GM23338 (cell line): ENCODE measurements around the gene ABCC1. TPM values are rescaled to one million over a fixed set of nuclear protein-coding genes. Genes with fewer than 3 reads are reported as not detected.

Experiments
- ATAC-seq: fragments of 200-7000 bp; cut with Tn5 transposase; 3 replicates; pipeline ENCODE4 v1.9.1; 2020
- DNase-seq: peaks from one replicate; pipeline ENCODE4 v3.0.0-alpha.2; 2015; ENCODE audit warnings: low spot score
- H2AFZ ChIP-seq: fragments of 200-600 bp; sonication (generic); 2 replicates; pipeline ENCODE4 v1.8.0; 2016; ENCODE audit warnings: antibody characterized with exemption, mild to moderate bottlenecking, moderate library complexity
- H3F3A ChIP-seq: fragments of 200-600 bp; sonication (generic); replicated peaks from 2 replicates; pipeline ENCODE4 v1.8.0; 2017; ENCODE audit warnings: antibody characterized with exemption, mixed run types, low read depth
- H3K27ac ChIP-seq: fragments of 200-600 bp; sonication (generic); 2 replicates; pipeline ENCODE4 v1.6.1; 2016; ENCODE audit warnings: low read depth
- H3K27me3 ChIP-seq: fragments of 200-600 bp; sonication (generic); 2 replicates; pipeline ENCODE4 v1.8.0; 2016; ENCODE audit warnings: mild to moderate bottlenecking, mixed run types, moderate library complexity; ENCODE audit not compliant: insufficient read depth
- H3K36me3 ChIP-seq: fragments of 200-600 bp; sonication (generic); 2 replicates; pipeline ENCODE4 v1.8.0; 2016; ENCODE audit warnings: mild to moderate bottlenecking; ENCODE audit not compliant: insufficient read depth
- H3K4me1 ChIP-seq: fragments of 200-600 bp; sonication (generic); 2 replicates; pipeline ENCODE4 v1.8.0; 2016; ENCODE audit warnings: mild to moderate bottlenecking, moderate library complexity; ENCODE audit not compliant: insufficient read depth
- H3K4me2 ChIP-seq: fragments of 200-600 bp; sonication (generic); 2 replicates; pipeline ENCODE4 v1.7.1; 2017; ENCODE audit warnings: mixed run types
- H3K4me3 ChIP-seq: fragments of 200-600 bp; sonication (generic); 2 replicates; pipeline ENCODE4 v1.6.1; 2016; ENCODE audit warnings: mixed run types
- H3K79me2 ChIP-seq: fragments of 200-600 bp; sonication (generic); replicated peaks from 2 replicates; pipeline ENCODE4 v1.8.0; 2017; ENCODE audit warnings: mild to moderate bottlenecking; ENCODE audit not compliant: insufficient read depth
- H3K9me2 ChIP-seq: fragments of 200-600 bp; sonication (generic); 2 replicates; pipeline ENCODE4 v1.8.0; 2017; ENCODE audit not compliant: insufficient read depth
- H4K20me1 ChIP-seq: fragments of 200-600 bp; sonication (generic); replicated peaks from 2 replicates; pipeline ENCODE4 v1.8.0; 2017; ENCODE audit warnings: mild to moderate bottlenecking; ENCODE audit not compliant: insufficient read depth
- H3K27ac Mint-ChIP-seq: 2 replicates; pipeline ENCODE4 v1.8.0; 2020; ENCODE audit warnings: inconsistent platforms, mild to moderate bottlenecking, moderate library complexity, mixed read lengths
- H3K27me3 Mint-ChIP-seq: 3 replicates; pipeline ENCODE4 v1.8.0; 2022; ENCODE audit warnings: low read depth, mild to moderate bottlenecking, moderate library complexity, mixed read lengths, inconsistent platforms; ENCODE audit not compliant: insufficient read depth, poor library complexity
- H3K36me3 Mint-ChIP-seq: 3 replicates; pipeline ENCODE4 v1.8.0; 2021; ENCODE audit warnings: low read depth, mild to moderate bottlenecking, inconsistent platforms, moderate library complexity, mixed read lengths
- H3K4me1 Mint-ChIP-seq: 3 replicates; pipeline ENCODE4 v1.8.0; 2020; ENCODE audit warnings: mild to moderate bottlenecking, inconsistent platforms, mixed read lengths
- H3K4me3 Mint-ChIP-seq: 3 replicates; pipeline ENCODE4 v1.8.0; 2021; ENCODE audit warnings: moderate library complexity, mild to moderate bottlenecking, inconsistent platforms, mixed read lengths
- H3K9me3 Mint-ChIP-seq: 3 replicates; pipeline ENCODE4 v1.8.0; 2020; ENCODE audit warnings: moderate library complexity, mild to moderate bottlenecking, inconsistent platforms, mixed read lengths
- CREB1 ChIP-seq: fragments of 250-450 bp; sonication (Bioruptor Pico); IDR thresholded peaks from 2 replicates; pipeline ENCODE4 v1.5.0; 2020; ENCODE audit warnings: low read depth, mild to moderate bottlenecking, moderate library complexity
- CTCF ChIP-seq, 2 experiments: fragments of 200-600 bp in 1 of 2; sonication (generic) in 1 of 2; conservative IDR thresholded peaks; 2 replicates each; pipeline versions ENCODE4 v1.5.1 to v1.6.1; 2016 to 2017; ENCODE audit warnings: antibody characterized with exemption in 2 of 2, low read depth in 2 of 2, mild to moderate bottlenecking in 2 of 2, moderate library complexity in 1 of 2
- ETS1 ChIP-seq: IDR thresholded peaks from 2 replicates; pipeline ENCODE4 v1.6.1; 2016; ENCODE audit warnings: antibody characterized with exemption
- EZH2 ChIP-seq: fragments of 200-600 bp; sonication (generic); IDR thresholded peaks from one replicate; pipeline ENCODE4 v1.8.0; 2017; ENCODE audit warnings: antibody characterized with exemption, mild to moderate bottlenecking, low read depth; ENCODE audit not compliant: unreplicated experiment
- EZH2phosphoT487 ChIP-seq: fragments of 200-600 bp; sonication (generic); IDR thresholded peaks from one replicate; pipeline ENCODE4 v1.8.1; 2018; ENCODE audit warnings: antibody characterized with exemption; ENCODE audit not compliant: unreplicated experiment
- JUNB ChIP-seq: IDR thresholded peaks from one replicate; pipeline ENCODE4 v1.6.1; 2016; ENCODE audit warnings: antibody characterized with exemption; ENCODE audit not compliant: unreplicated experiment
- NANOG ChIP-seq: IDR thresholded peaks from 2 replicates; pipeline ENCODE4 v1.6.1; 2016; ENCODE audit warnings: antibody characterized with exemption, borderline replicate concordance
- POLR2AphosphoS5 ChIP-seq: IDR thresholded peaks from 2 replicates; pipeline ENCODE4 v1.6.1; 2016; ENCODE audit warnings: antibody characterized with exemption, low read depth
- REST ChIP-seq: IDR thresholded peaks from one replicate; pipeline ENCODE4 v1.6.1; 2018; ENCODE audit warnings: antibody characterized with exemption; ENCODE audit not compliant: unreplicated experiment
- STAT1 ChIP-seq: IDR thresholded peaks from one replicate; pipeline ENCODE4 v1.6.1; 2016; ENCODE audit warnings: antibody characterized with exemption; ENCODE audit not compliant: unreplicated experiment
- ZNF114 ChIP-seq: fragments of 250-450 bp; sonication (Bioruptor Pico); IDR thresholded peaks from 2 replicates; pipeline ENCODE4 v1.5.0; 2020; ENCODE audit warnings: mild to moderate bottlenecking, moderate library complexity
- ZNF331 ChIP-seq: fragments of 250-450 bp; sonication (Bioruptor Pico); IDR thresholded peaks from 2 replicates; pipeline ENCODE4 v1.5.0; 2020; ENCODE audit warnings: low read depth, mild to moderate bottlenecking, moderate library complexity
- ZNF462 ChIP-seq: fragments of 250-450 bp; sonication (Bioruptor Pico); IDR thresholded peaks from 2 replicates; pipeline ENCODE4 v1.5.0; 2020; ENCODE audit warnings: mild to moderate bottlenecking, moderate library complexity
- polyA plus RNA-seq: library from polyadenylated mRNA; unstranded; fragments of >200 nt; fragmentation: Nextera tagmentation; extraction: Ambion mirVana; gene quantifications from 2 replicates; pipeline ENCODE4 v1.2.1, GENCODE V29; 2016
- total RNA-seq: library from RNA; depleted of rRNA; stranded (reverse); fragments of >200 nt; shearing (Covaris generic); gene quantifications from 2 replicates; pipeline ENCODE4 v1.2.3, GENCODE V29; 2014

Gene ABCC1
- total and polyA plus RNA-seq, 2 experiments from 2014 or later: 11.0 to 46.6 TPM

GRCh38 chr16:16169615-16170014 lies 220.2 kb downstream of the ABCC1 start:
- ATAC-seq (no peak), DNase-seq (no peak)
- H3K4me1 Mint-ChIP-seq: no peaks in the 10 kb centered on the region
- H3K79me2 ChIP-seq: no peaks in the 10 kb centered on the region
- H3K9me3 Mint-ChIP-seq: no peaks in the 10 kb centered on the region
- peaks cover 10% of the 10 kb centered on the region for H3K27me3 Mint-ChIP-seq
- H3K4me3 ChIP-seq: no peak overlapping the region
- no peaks in the 10 kb centered on the region for H4K20me1 ChIP-seq
- no peak overlapping the region for H3K27ac Mint-ChIP-seq
- H3K27ac ChIP-seq: no peak overlapping the region
- no peak overlapping the region for H3K4me3 Mint-ChIP-seq
- H2AFZ ChIP-seq: no peak overlapping the region
- no peaks in the 10 kb centered on the region for H3K36me3 ChIP-seq
- no peaks in the 10 kb centered on the region for H3K27me3 ChIP-seq
- no peaks in the 10 kb centered on the region for H3K36me3 Mint-ChIP-seq
- no peak for TF ChIP-seq EZH2
- no peak for TF ChIP-seq CTCF (conservative IDR thresholded peaks at IDR 0.05; ENCODE audit: low read depth in 2 of 2)
- TF ChIP-seq ETS1: no peak
- no peak for TF ChIP-seq NANOG
- TF ChIP-seq ZNF331 (CRISPR knock-in tag): no peak
- TF ChIP-seq POLR2AphosphoS5: no peak
- TF ChIP-seq STAT1: no peak
- no peak for TF ChIP-seq CREB1 (CRISPR knock-in tag)
- no peak for TF ChIP-seq ZNF462
- no peak for TF ChIP-seq JUNB
- no peak for TF ChIP-seq REST
- TF ChIP-seq ZNF114 (CRISPR knock-in tag): no peak
- no peak for TF ChIP-seq EZH2phosphoT487
- H3K9me2 ChIP-seq: no peaks in the 10 kb centered on the region
- no peaks in the 10 kb centered on the region for H3K4me1 ChIP-seq
- H3K4me2 ChIP-seq: no peak overlapping the region
- no peaks in the 10 kb centered on the region for H3F3A ChIP-seq
